HepG2 (cell line): ENCODE measurements around the gene ABHD6. TPM values are rescaled to one million over a fixed set of nuclear protein-coding genes. Genes with fewer than 3 reads are reported as not detected.

Source experiments
- AFF4 ChIP-seq: sonication (generic); formaldehyde crosslinking; IDR thresholded peaks from 2 replicates; pipeline ENCODE4 v1.4.0; 2020; ENCODE audit warnings: missing genetic modification reagents
- CENPBD1 ChIP-seq: sonication (generic); formaldehyde crosslinking; IDR thresholded peaks from 2 replicates; pipeline ENCODE4 v1.8.0; 2022; ENCODE audit warnings: missing genetic modification reagents, low read depth, mild to moderate bottlenecking, borderline replicate concordance
- CHD4 ChIP-seq: fragments of 200-600 bp; sonication (generic); IDR thresholded peaks from 2 replicates; pipeline ENCODE4 v1.7.0; 2017; ENCODE audit warnings: mild to moderate bottlenecking, low read length, borderline replicate concordance
- HHEX ChIP-seq: IDR thresholded peaks from 2 replicates; pipeline ENCODE4 v1.6.1; 2016; ENCODE audit warnings: control low read depth
- IKZF4 ChIP-seq: sonication (generic); formaldehyde crosslinking; IDR thresholded peaks from 2 replicates; pipeline ENCODE4 v1.5.1; 2020; ENCODE audit warnings: borderline replicate concordance, mild to moderate bottlenecking, low read depth, missing genetic modification reagents; ENCODE audit errors: not compliant biosample characterization
- JARID2 ChIP-seq: sonication (generic); formaldehyde crosslinking; IDR thresholded peaks from 2 replicates; pipeline ENCODE4 v1.8.1; 2023; ENCODE audit warnings: missing genetic modification reagents, inconsistent platforms; ENCODE audit not compliant: insufficient replicate concordance
- KDM1A ChIP-seq: IDR thresholded peaks from 2 replicates; pipeline ENCODE4 v1.6.1; 2016; ENCODE audit warnings: missing compliant biosample characterization
- KDM3A ChIP-seq: IDR thresholded peaks from 2 replicates; pipeline ENCODE4 v1.6.1; 2018; ENCODE audit warnings: low read depth, missing compliant biosample characterization
- MEF2D ChIP-seq: sonication (generic); formaldehyde crosslinking; IDR thresholded peaks from 2 replicates; pipeline ENCODE4 v1.5.1; 2020; ENCODE audit warnings: mild to moderate bottlenecking, missing genetic modification reagents
- NFATC3 ChIP-seq: sonication (generic); formaldehyde crosslinking; IDR thresholded peaks from 2 replicates; pipeline ENCODE4 v1.5.1; 2020; ENCODE audit warnings: mild to moderate bottlenecking, missing genetic modification reagents
- PHF20 ChIP-seq: sonication (generic); formaldehyde crosslinking; IDR thresholded peaks from 2 replicates; pipeline ENCODE4 v1.5.0; 2020; ENCODE audit warnings: mild to moderate bottlenecking, missing genetic modification reagents
- PRDM10 ChIP-seq: sonication (generic); formaldehyde crosslinking; IDR thresholded peaks from 2 replicates; pipeline ENCODE4 v1.4.0; 2020; ENCODE audit warnings: low read depth, missing genetic modification reagents
- PRDM4 ChIP-seq: sonication (generic); formaldehyde crosslinking; IDR thresholded peaks from 2 replicates; pipeline ENCODE4 v1.9.0; 2021; ENCODE audit warnings: missing genetic modification reagents, borderline replicate concordance
- TARDBP ChIP-seq: sonication (generic); formaldehyde crosslinking; IDR thresholded peaks from 2 replicates; pipeline ENCODE4 v1.8.0; 2022; ENCODE audit warnings: mild to moderate bottlenecking, missing genetic modification reagents
- ZBTB37 ChIP-seq: sonication (generic); formaldehyde crosslinking; IDR thresholded peaks from 2 replicates; pipeline ENCODE4 v1.4.0; 2020; ENCODE audit warnings: mild to moderate bottlenecking, missing genetic modification reagents
- ZNF24 ChIP-seq: fragments of 450-650 bp; IDR thresholded peaks from 2 replicates; pipeline ENCODE4 v1.6.1; 2017; ENCODE audit warnings: antibody characterized with exemption, mild to moderate bottlenecking
- polyA plus RNA-seq, 8 experiments: library from polyadenylated mRNA; depleted of rRNA in 3 of 8; stranded (reverse) in 7 of 8; unstranded in 1 of 8; fragments of >200 nt; fragmentation: Illumina TruSeq in 4 of 8; extraction: Trizol in 4 of 8; gene quantifications; 2 replicates each; pipeline versions ENCODE4 v1.2.1 to v1.2.3, GENCODE V29; 2011 to 2016; ENCODE audit warnings: low read depth in 4 of 8, missing spikeins in 1 of 8, mixed read lengths in 1 of 8; ENCODE audit not compliant: insufficient read depth in 1 of 8
- total RNA-seq, 5 experiments: library from RNA; depleted of rRNA; stranded (reverse); fragments of >200 nt; fragmentation: Illumina TruSeq; extraction: Trizol; gene quantifications; 2 replicates each; pipeline ENCODE4 v1.2.3, GENCODE V29; 2016; ENCODE audit warnings: low read depth in 1 of 5

Gene ABHD6
- total and polyA plus RNA-seq, 2 of the 13 experiments (the other 11 are each of a cell fraction or from before 2014, with no cell fraction given): 9.0 to 17.2 TPM

GRCh38 chr3:58200846-58201355 is 36.7 kb upstream of the ABHD6 start (continued):
- TF ChIP-seq JARID2 (CRISPR knock-in tag) (no peak), PRDM4 (no peak), KDM1A (CRISPR knock-in tag) (no peak), IKZF4 (CRISPR knock-in tag) (no peak), ZBTB37 (CRISPR knock-in tag) (peak; percentile 19; the same call in 1 of the 2 replicates), AFF4 (no peak), ZNF24 (no peak), HHEX (no peak), PHF20 (no peak), MEF2D (CRISPR knock-in tag) (0 out of 2 replicates have a peak, but pooled peaks have one; percentile 15), CHD4 (0 out of 2 replicates have a peak, but pooled peaks have one; percentile 16), CENPBD1 (CRISPR knock-in tag) (no peak), PRDM10 (CRISPR knock-in tag) (no peak), KDM3A (CRISPR knock-in tag) (no peak), TARDBP (CRISPR knock-in tag) (no peak), NFATC3 (CRISPR knock-in tag) (no peak)
